ENCODE measurements around the gene SYTL3.

DNA sequence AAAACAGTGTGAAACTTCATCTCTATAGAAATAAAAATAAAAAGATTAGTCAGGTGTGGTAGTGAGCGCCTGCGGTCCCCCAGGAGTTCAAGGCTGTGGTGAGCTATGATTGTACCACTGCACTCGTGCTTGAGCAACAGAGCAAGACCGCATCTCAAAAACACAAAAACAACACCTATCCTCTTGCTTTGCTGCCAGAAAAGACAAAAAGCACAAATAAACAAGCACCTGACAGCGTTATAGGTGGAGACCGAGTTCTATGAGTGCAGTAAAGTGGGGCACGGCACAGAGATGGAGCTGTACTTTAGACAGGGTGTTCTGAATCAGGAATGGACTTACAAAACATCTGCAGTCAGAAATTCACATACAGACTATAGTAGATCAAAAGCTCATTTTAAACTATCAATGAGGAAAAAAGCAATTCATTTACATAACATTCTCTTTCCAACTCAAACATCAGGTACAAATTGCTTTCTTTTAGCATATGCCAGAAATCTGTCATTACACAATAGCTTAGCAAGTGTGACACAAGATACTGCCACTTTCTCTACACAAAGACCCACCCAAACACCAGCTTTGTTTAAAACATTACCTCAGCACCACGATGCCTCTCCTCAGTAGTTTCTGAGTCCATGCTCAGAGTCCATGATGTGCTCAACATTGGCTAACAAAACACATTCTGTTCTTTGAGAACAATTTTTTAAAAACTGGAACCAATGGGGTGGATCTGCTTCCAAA lies 159.3 kb downstream of the SYTL3 start:
- no peak for TF ChIP-seq EZH2 (IDR thresholded peaks at IDR 0.05; ENCODE audit: low read depth, unreplicated experiment)
- TF ChIP-seq, protein P1, sequence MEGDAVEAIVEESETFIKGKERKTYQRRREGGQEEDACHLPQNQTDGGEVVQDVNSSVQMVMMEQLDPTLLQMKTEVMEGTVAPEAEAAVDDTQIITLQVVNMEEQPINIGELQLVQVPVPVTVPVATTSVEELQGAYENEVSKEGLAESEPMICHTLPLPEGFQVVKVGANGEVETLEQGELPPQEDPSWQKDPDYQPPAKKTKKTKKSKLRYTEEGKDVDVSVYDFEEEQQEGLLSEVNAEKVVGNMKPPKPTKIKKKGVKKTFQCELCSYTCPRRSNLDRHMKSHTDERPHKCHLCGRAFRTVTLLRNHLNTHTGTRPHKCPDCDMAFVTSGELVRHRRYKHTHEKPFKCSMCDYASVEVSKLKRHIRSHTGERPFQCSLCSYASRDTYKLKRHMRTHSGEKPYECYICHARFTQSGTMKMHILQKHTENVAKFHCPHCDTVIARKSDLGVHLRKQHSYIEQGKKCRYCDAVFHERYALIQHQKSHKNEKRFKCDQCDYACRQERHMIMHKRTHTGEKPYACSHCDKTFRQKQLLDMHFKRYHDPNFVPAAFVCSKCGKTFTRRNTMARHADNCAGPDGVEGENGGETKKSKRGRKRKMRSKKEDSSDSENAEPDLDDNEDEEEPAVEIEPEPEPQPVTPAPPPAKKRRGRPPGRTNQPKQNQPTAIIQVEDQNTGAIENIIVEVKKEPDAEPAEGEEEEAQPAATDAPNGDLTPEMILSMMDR (conservative IDR thresholded peaks at IDR 0.05; ENCODE audit: low read depth in 2 of 2) = no peak; a peak in 1 of 4 replicates
- TF ChIP-seq STAT1 (IDR thresholded peaks at IDR 0.05; ENCODE audit: unreplicated experiment) = no peak
- TF ChIP-seq ZNF114 (CRISPR knock-in tag; IDR thresholded peaks at IDR 0.05) = no peak
- TF ChIP-seq EZH2phosphoT487 (IDR thresholded peaks at IDR 0.05; ENCODE audit: unreplicated experiment) = no peak
- TF ChIP-seq CREB1 (CRISPR knock-in tag; IDR thresholded peaks at IDR 0.05; ENCODE audit: low read depth) = no peak
- TF ChIP-seq POLR2AphosphoS5 (IDR thresholded peaks at IDR 0.05; ENCODE audit: low read depth) = no peak
- TF ChIP-seq JUNB (IDR thresholded peaks at IDR 0.05; ENCODE audit: unreplicated experiment) = no peak
- TF ChIP-seq, protein P2, sequence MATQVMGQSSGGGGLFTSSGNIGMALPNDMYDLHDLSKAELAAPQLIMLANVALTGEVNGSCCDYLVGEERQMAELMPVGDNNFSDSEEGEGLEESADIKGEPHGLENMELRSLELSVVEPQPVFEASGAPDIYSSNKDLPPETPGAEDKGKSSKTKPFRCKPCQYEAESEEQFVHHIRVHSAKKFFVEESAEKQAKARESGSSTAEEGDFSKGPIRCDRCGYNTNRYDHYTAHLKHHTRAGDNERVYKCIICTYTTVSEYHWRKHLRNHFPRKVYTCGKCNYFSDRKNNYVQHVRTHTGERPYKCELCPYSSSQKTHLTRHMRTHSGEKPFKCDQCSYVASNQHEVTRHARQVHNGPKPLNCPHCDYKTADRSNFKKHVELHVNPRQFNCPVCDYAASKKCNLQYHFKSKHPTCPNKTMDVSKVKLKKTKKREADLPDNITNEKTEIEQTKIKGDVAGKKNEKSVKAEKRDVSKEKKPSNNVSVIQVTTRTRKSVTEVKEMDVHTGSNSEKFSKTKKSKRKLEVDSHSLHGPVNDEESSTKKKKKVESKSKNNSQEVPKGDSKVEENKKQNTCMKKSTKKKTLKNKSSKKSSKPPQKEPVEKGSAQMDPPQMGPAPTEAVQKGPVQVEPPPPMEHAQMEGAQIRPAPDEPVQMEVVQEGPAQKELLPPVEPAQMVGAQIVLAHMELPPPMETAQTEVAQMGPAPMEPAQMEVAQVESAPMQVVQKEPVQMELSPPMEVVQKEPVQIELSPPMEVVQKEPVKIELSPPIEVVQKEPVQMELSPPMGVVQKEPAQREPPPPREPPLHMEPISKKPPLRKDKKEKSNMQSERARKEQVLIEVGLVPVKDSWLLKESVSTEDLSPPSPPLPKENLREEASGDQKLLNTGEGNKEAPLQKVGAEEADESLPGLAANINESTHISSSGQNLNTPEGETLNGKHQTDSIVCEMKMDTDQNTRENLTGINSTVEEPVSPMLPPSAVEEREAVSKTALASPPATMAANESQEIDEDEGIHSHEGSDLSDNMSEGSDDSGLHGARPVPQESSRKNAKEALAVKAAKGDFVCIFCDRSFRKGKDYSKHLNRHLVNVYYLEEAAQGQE (IDR thresholded peaks at IDR 0.05; ENCODE audit: unreplicated experiment) = no peak
- TF ChIP-seq ZNF331 (CRISPR knock-in tag; IDR thresholded peaks at IDR 0.05; ENCODE audit: low read depth) = no peak
